Smooth muscle cell (in vitro differentiated cells): ENCODE measurements around the gene CAP1. TPM values are rescaled to one million over a fixed set of nuclear protein-coding genes. Genes with fewer than 3 reads are reported as not detected.

Experiments used
- DNase-seq: peaks from one replicate; lab custom pipeline; 2025; ENCODE audit not compliant: unreplicated experiment; lab: John Stamatoyannopoulos, UW
- H2AFZ ChIP-seq: fragments of 200-600 bp; sonication (generic); 2 replicates; pipeline ENCODE4 v1.6.0; 2016; ENCODE audit warnings: antibody characterized with exemption, low read depth, mild to moderate bottlenecking
- H3F3A ChIP-seq: fragments of 200-600 bp; sonication (generic); 2 replicates; pipeline ENCODE4 v1.6.0; 2017; ENCODE audit warnings: antibody characterized with exemption, low read depth
- H3K27ac ChIP-seq: fragments of 200-600 bp; sonication (generic); 2 replicates; pipeline ENCODE4 v1.5.1; 2016; ENCODE audit warnings: low read depth, mild to moderate bottlenecking
- H3K27me3 ChIP-seq: fragments of 200-600 bp; sonication (generic); 2 replicates; pipeline ENCODE4 v1.6.1; 2016; ENCODE audit warnings: low read depth, mild to moderate bottlenecking
- H3K36me3 ChIP-seq: fragments of 200-600 bp; sonication (generic); 2 replicates; pipeline ENCODE4 v1.5.1; 2016; ENCODE audit warnings: low read depth
- H3K4me1 ChIP-seq: fragments of 200-600 bp; sonication (generic); 2 replicates; pipeline ENCODE4 v1.5.1; 2016; ENCODE audit warnings: low read depth
- H3K4me2 ChIP-seq: fragments of 200-600 bp; sonication (generic); 2 replicates; pipeline ENCODE4 v1.6.0; 2016; ENCODE audit warnings: mild to moderate bottlenecking
- H3K4me3 ChIP-seq: fragments of 200-600 bp; sonication (generic); 2 replicates; pipeline ENCODE4 v1.5.1; 2016; ENCODE audit warnings: mild to moderate bottlenecking
- H3K79me2 ChIP-seq: fragments of 200-600 bp; sonication (generic); 2 replicates; pipeline ENCODE4 v1.6.0; 2016; ENCODE audit warnings: low read depth, mild to moderate bottlenecking
- H3K9ac ChIP-seq: fragments of 200-600 bp; sonication (generic); 2 replicates; pipeline ENCODE4 v1.6.0; 2016; ENCODE audit warnings: low read depth
- H3K9me3 ChIP-seq: fragments of 200-600 bp; sonication (generic); replicated peaks from 2 replicates; pipeline ENCODE4 v1.5.1; 2016; ENCODE audit warnings: low read depth
- H4K20me1 ChIP-seq: fragments of 200-600 bp; sonication (generic); 2 replicates; pipeline ENCODE4 v1.6.0; 2016; ENCODE audit warnings: low read depth
- WGBS: methylation state at CpG from one replicate; pipeline ENCODE4 v1.1.7; 2016; ENCODE audit warnings: low lambda C conversion rate; 5-methylcytosine and 5-hydroxymethylcytosine counted together
- polyA plus RNA-seq: library from polyadenylated mRNA; unstranded; fragments of >200 nt; fragmentation: Nextera tagmentation; extraction: Ambion mirVana; gene quantifications from 2 replicates; pipeline ENCODE4 v1.2.1, GENCODE V29; 2016
- total RNA-seq: library from RNA; depleted of rRNA; stranded (reverse); fragments of >200 nt; gene quantifications from 2 replicates; pipeline ENCODE4 v1.2.3, GENCODE V29; 2014
- TF ChIP-seq, protein P1 (sequence below): fragments of 200-600 bp; sonication (generic); IDR thresholded peaks from 2 replicates; pipeline ENCODE4 v1.5.1; 2017; ENCODE audit warnings: borderline replicate concordance, mild to moderate bottlenecking, antibody characterized with exemption; ENCODE audit not compliant: insufficient read depth, poor library complexity, severe bottlenecking

Gene CAP1
- total and polyA plus RNA-seq, 2 experiments from 2014 or later = 381 to 390 TPM

DNA sequence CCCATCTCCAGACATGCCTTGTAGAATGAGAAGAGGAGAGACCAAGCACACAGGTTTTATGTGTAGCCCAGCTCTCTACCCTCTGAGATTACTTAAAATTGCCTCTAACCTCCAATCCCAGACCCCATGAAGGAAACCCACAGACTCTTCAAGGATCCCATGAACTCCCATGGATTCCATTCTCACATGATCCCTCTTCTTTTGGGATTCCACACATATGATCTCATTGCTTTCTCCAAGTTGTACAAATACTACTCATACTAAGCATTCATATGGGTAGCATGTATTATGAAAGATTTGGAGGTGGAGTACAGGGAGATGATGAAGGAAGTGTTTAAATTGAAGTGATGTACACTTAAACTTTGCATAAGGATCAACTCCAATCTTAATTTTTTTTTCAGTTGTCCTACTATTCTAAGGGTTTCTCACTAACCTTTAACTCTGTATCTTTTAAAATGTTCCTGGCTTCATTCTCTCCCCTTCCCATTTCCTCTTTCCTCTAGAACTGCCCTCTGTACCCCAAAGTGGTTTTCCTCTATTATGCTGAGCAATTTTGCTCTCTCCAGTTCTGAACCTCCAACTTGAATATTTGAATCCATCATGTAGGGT lies 44.0 kb upstream of the CAP1 start:
- H3K4me1 ChIP-seq = no peaks in the 10 kb centered on the region
- no peaks in the 10 kb centered on the region for H3K79me2 ChIP-seq
- no peak overlapping the region for H3K4me2 ChIP-seq
- DNase-seq = no peak
- no peaks in the 10 kb centered on the region for H3K36me3 ChIP-seq
- no peaks in the 10 kb centered on the region for H3F3A ChIP-seq
- no peak overlapping the region for H3K4me3 ChIP-seq
- no peaks in the 10 kb centered on the region for H3K9me3 ChIP-seq
- TF ChIP-seq, protein P1, sequence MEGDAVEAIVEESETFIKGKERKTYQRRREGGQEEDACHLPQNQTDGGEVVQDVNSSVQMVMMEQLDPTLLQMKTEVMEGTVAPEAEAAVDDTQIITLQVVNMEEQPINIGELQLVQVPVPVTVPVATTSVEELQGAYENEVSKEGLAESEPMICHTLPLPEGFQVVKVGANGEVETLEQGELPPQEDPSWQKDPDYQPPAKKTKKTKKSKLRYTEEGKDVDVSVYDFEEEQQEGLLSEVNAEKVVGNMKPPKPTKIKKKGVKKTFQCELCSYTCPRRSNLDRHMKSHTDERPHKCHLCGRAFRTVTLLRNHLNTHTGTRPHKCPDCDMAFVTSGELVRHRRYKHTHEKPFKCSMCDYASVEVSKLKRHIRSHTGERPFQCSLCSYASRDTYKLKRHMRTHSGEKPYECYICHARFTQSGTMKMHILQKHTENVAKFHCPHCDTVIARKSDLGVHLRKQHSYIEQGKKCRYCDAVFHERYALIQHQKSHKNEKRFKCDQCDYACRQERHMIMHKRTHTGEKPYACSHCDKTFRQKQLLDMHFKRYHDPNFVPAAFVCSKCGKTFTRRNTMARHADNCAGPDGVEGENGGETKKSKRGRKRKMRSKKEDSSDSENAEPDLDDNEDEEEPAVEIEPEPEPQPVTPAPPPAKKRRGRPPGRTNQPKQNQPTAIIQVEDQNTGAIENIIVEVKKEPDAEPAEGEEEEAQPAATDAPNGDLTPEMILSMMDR = no peak
- H4K20me1 ChIP-seq = no peaks in the 10 kb centered on the region
- H2AFZ ChIP-seq = no peak overlapping the region
- H3K27me3 ChIP-seq = no peaks in the 10 kb centered on the region
- H3K27ac ChIP-seq = no peak overlapping the region
- H3K9ac ChIP-seq = no peak overlapping the region

DNA sequence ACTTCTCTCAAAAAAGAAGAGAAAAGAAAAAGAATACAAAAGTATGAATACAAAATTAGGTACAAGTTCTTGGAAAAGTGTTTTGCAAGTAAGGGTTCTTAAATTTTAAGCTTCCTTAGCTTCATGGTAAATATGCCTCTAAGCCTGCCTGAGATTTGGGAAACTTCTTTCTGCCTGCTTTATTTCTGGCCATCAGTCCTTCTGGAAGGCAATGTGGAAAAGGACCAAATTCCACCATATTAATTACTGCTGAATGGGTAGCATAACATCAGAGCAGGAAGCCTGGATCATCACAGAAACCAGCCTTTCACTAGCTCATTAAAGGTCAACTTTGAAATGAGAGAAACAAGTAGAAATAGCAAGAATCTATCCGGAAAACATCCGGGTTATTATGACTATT lies 39.1 kb upstream of the CAP1 start:
- H4K20me1 ChIP-seq = no peaks in the 10 kb centered on the region
- H3K4me2 ChIP-seq = no peak overlapping the region
- H3K9me3 ChIP-seq = no peaks in the 10 kb centered on the region
- H3K9ac ChIP-seq = no peak overlapping the region
- H3K27me3 ChIP-seq = no peaks in the 10 kb centered on the region
- no peak overlapping the region for H3K27ac ChIP-seq
- 94% methylated on average over 2 of the region's 2 CpGs for WGBS
- TF ChIP-seq, protein P1 = no peak
- H3K4me1 ChIP-seq = peaks cover 5% of the 10 kb centered on the region
- H3K4me3 ChIP-seq = no peak overlapping the region
- DNase-seq = no peak
- H3F3A ChIP-seq = no peaks in the 10 kb centered on the region
- no peaks in the 10 kb centered on the region for H3K36me3 ChIP-seq
- no peaks in the 10 kb centered on the region for H3K79me2 ChIP-seq
- H2AFZ ChIP-seq = no peak overlapping the region

DNA sequence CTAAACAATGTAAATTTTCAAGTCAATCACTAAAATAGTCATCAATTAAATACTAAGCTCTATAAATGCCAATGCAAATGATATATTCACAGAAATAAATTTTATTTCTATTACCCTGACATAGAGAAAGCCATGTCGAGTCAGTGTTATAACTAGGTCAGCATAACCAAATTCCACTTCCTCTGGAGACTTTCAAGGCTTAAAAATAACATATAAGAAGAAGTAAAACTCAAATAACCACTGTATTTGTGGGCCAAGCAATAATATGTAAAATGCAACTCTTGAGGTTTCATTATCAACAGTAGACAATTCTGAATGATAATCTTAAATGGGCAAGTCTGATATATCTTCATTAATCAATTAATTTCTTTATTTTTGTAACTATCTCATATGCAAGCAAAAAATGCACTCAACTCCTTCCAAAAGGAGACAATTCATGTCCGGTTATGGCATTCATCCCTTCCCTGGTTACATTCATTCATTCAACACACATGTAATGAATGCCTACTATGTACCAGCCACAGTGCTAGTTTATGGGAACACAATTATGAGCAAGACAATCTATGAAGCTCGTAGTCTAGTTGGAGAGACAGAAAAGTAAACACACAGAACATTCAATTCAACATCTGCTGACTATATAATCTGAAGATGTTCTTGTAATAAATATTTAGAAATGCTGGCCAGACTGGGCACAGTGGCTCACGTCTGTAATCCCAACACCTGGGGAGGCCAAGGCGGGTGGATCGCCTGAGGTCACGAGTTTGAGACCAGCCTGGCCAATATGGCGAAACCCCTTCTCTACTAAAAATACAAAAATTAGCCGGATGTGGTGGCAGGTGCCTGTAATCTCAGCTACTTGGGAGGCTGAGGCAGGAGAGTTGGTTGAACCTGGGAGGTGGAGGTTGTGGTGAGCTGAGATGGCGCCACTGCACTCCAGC lies 37.1 kb upstream of the CAP1 start:
- Histone ChIP-seq H3K4me3 (no peak overlapping the region), H3K9me3 (no peaks in the 10 kb centered on the region), H3K4me1 (peaks cover 5% of the 10 kb centered on the region), H3K79me2 (no peaks in the 10 kb centered on the region), H2AFZ (no peak overlapping the region), H3K9ac (no peak overlapping the region), H3K36me3 (no peaks in the 10 kb centered on the region), H3K27ac (no peak overlapping the region), H3K27me3 (no peaks in the 10 kb centered on the region), H3F3A (no peaks in the 10 kb centered on the region), H4K20me1 (no peaks in the 10 kb centered on the region), H3K4me2 (no peak overlapping the region)
- WGBS = 83% methylated on average over 10 of the region's 10 CpGs
- TF ChIP-seq, protein P1 = no peak
- DNase-seq = no peak
